Measurements from ENCODE around the gene PUSL1. TPM values are rescaled to one million over a fixed set of nuclear protein-coding genes. Genes with fewer than 3 reads are reported as not detected.

PUSL1 gene
- total RNA-seq, 2 experiments from 2014 or later = 23.9 to 25.4 TPM

GRCh38 chr1:1336931-1337792 lies 28.8 kb downstream of the PUSL1 start:
- Mint-ChIP-seq H3K27me3 (no peaks in the 10 kb centered on the region), H3K4me3 (no peak overlapping the region), H3K36me3 (ENCODE audit: low read depth) (peaks cover 16% of the 10 kb centered on the region), H3K27ac (no peak overlapping the region), H3K9me3 (no peaks in the 10 kb centered on the region), H3K4me1 (ENCODE audit: low read depth) (no peaks in the 10 kb centered on the region)
- ChIA-PET POLR2A (interaction anchor here (0.6 to 1.9 kb wide), 2 partner anchors 11 to 20 kb away, joined by 3 to 8 read pairs; no protein-coding TSS in a partner anchor), CTCF (interaction anchor here (1.1 kb wide), 1 partner anchor 35 kb away, joined by 3 read pairs; no protein-coding TSS in a partner anchor)
- TF ChIP-seq CTCF (IDR thresholded peaks at IDR 0.05) = no peak
- intact Hi-C loops (cut with micrococcal nuclease) = no loop called here
- DNase-seq (no peak), ATAC-seq (no peak)

DNA sequence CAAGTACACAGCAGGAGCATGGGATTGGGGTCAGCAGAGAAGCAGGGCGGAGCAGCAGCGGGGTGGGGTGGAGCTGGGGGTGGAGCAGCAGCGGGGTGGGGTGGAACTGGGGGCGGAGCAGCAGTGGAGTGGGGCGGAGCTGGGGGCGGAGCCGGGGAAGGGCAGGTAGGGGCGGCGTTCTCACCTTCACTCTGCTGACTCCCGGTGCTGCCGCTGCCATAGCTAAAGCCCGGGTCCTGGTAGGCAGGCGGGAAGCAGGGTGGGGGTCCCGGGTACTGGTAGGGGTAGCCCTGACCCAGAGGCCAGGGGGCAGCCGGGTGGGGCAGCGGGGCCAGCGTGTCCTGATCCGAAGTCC lies 29.4 kb downstream of the PUSL1 start:
- no peaks in the 10 kb centered on the region for H3K4me1 Mint-ChIP-seq (ENCODE audit: low read depth)
- peak; percentile 81 for ATAC-seq
- ChIA-PET POLR2A (interaction anchor here (0.6 to 1.9 kb wide), 2 partner anchors 12 to 21 kb away, joined by 3 to 8 read pairs; no protein-coding TSS in a partner anchor), CTCF (interaction anchor here (1.1 kb wide), 1 partner anchor 35 kb away, joined by 3 read pairs; no protein-coding TSS in a partner anchor)
- no peaks in the 10 kb centered on the region for H3K9me3 Mint-ChIP-seq
- no peak overlapping the region for H3K27ac Mint-ChIP-seq
- peaks cover 16% of the 10 kb centered on the region for H3K36me3 Mint-ChIP-seq (ENCODE audit: low read depth)
- no peak overlapping the region for H3K4me3 Mint-ChIP-seq
- intact Hi-C loops (cut with micrococcal nuclease) = no loop called here
- TF ChIP-seq CTCF (IDR thresholded peaks at IDR 0.05) = no peak
- no peaks in the 10 kb centered on the region for H3K27me3 Mint-ChIP-seq
- DNase-seq = peak; percentile 52

GRCh38 chr1:1338278-1338677 lies 29.9 kb downstream of the PUSL1 start:
- CTCF ChIA-PET = no interaction called here
- Mint-ChIP-seq H3K27me3 (no peaks in the 10 kb centered on the region), H3K9me3 (no peaks in the 10 kb centered on the region), H3K36me3 (ENCODE audit: low read depth) (peaks cover 16% of the 10 kb centered on the region), H3K4me3 (no peak overlapping the region), H3K27ac (no peak overlapping the region), H3K4me1 (ENCODE audit: low read depth) (no peaks in the 10 kb centered on the region)
- DNase-seq (no peak), ATAC-seq (no peak)
- POLR2A ChIA-PET = interaction anchor here (0.6 to 1.9 kb wide), 2 partner anchors 12 to 21 kb away, joined by 3 to 8 read pairs; no protein-coding TSS in a partner anchor
- no peak for TF ChIP-seq CTCF (IDR thresholded peaks at IDR 0.05)
- intact Hi-C loops (cut with micrococcal nuclease) = no loop called here

DNA sequence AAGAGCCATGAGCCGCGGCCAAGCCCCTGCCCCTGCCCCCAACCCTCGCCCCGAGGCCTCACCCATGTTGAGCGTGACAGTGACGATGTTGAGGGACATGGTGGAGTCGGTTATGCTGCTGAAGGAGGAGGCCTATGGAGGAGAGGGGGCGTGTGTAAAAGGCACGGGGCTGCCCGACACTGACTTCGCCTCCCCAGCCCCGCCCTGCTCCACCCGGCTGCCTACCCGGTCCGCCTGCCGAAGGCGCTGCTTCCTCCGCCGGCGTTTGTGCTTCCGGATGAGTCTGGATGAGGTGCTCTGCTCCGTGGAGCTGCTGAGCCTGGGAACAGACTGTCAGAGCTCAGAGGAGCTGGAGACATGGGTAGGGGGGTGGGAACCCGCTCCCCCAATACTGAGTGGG lies 31.8 kb downstream of the PUSL1 start:
- H3K9me3 Mint-ChIP-seq = no peaks in the 10 kb centered on the region
- DNase-seq (no peak), ATAC-seq (no peak)
- no peaks in the 10 kb centered on the region for H3K27me3 Mint-ChIP-seq
- H3K4me1 Mint-ChIP-seq (ENCODE audit: low read depth) = peaks cover 6% of the 10 kb centered on the region
- H3K36me3 Mint-ChIP-seq (ENCODE audit: low read depth) = peaks cover 16% of the 10 kb centered on the region
- TF ChIP-seq CTCF (IDR thresholded peaks at IDR 0.05) = no peak
- intact Hi-C loops (cut with micrococcal nuclease) = no loop called here
- H3K4me3 Mint-ChIP-seq = no peak overlapping the region
- CTCF ChIA-PET = no interaction called here
- POLR2A ChIA-PET = no interaction called here
- H3K27ac Mint-ChIP-seq = no peak overlapping the region

Data from activated CD8-positive, alpha-beta T cell treated with anti-CD3 and anti-CD28 coated beads for 36 hours (primary cell).